ENCODE results near the gene EEA1. TPM values are rescaled to one million over a fixed set of nuclear protein-coding genes. Genes with fewer than 3 reads are reported as not detected.

Gene EEA1
- total RNA-seq, 2 donors from 2014 or later = 5.9 to 7.3 TPM

- no peaks in the 10 kb centered on the region for H3K9me3 ChIP-seq
- no peak overlapping the region for H3K4me3 ChIP-seq
- no peak overlapping the region for H3K27ac ChIP-seq
- H3K27me3 ChIP-seq = no peaks in the 10 kb centered on the region
- intact Hi-C loops (cut with DNase I) = no loop called here
- no peaks in the 10 kb centered on the region for H3K4me1 ChIP-seq
- no peak for ATAC-seq
- DNase-seq = no peak
- TF ChIP-seq, protein P1, sequence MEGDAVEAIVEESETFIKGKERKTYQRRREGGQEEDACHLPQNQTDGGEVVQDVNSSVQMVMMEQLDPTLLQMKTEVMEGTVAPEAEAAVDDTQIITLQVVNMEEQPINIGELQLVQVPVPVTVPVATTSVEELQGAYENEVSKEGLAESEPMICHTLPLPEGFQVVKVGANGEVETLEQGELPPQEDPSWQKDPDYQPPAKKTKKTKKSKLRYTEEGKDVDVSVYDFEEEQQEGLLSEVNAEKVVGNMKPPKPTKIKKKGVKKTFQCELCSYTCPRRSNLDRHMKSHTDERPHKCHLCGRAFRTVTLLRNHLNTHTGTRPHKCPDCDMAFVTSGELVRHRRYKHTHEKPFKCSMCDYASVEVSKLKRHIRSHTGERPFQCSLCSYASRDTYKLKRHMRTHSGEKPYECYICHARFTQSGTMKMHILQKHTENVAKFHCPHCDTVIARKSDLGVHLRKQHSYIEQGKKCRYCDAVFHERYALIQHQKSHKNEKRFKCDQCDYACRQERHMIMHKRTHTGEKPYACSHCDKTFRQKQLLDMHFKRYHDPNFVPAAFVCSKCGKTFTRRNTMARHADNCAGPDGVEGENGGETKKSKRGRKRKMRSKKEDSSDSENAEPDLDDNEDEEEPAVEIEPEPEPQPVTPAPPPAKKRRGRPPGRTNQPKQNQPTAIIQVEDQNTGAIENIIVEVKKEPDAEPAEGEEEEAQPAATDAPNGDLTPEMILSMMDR (IDR thresholded peaks at IDR 0.05) = no peak
- TF ChIP-seq POLR2A (IDR thresholded peaks at IDR 0.05) = no peak
- WGBS, 2 donors = 83 to 87% methylated on average over 5 of the region's 5 CpGs
- H3K36me3 ChIP-seq (replicated peaks in 1 of 2; ENCODE audit: insufficient read depth in 1 of 2, low read depth in 2 of 2) = no peaks in the 10 kb centered on the region
These were observed 164.3 kb downstream of the EEA1 start for GRCh38 chr12:92764831-92765230.

- Histone ChIP-seq H3K27me3 (no peaks in the 10 kb centered on the region), H3K27ac (no peak overlapping the region), H3K36me3 (replicated peaks in 1 of 2; ENCODE audit: insufficient read depth in 1 of 2, low read depth in 2 of 2) (no peaks in the 10 kb centered on the region), H3K9me3 (no peaks in the 10 kb centered on the region), H3K4me3 (no peak overlapping the region), H3K4me1 (no peaks in the 10 kb centered on the region)
- WGBS, 2 donors = 77 to 82% methylated on average over 5 of the region's 5 CpGs
- intact Hi-C loops (cut with DNase I) = no loop called here
- TF ChIP-seq, protein P1 (IDR thresholded peaks at IDR 0.05) = no peak
- TF ChIP-seq POLR2A (IDR thresholded peaks at IDR 0.05) = no peak
- no peak for DNase-seq
- no peak for ATAC-seq
These were observed 166.3 kb downstream of the EEA1 start for GRCh38 chr12:92762773-92763172.

DNA sequence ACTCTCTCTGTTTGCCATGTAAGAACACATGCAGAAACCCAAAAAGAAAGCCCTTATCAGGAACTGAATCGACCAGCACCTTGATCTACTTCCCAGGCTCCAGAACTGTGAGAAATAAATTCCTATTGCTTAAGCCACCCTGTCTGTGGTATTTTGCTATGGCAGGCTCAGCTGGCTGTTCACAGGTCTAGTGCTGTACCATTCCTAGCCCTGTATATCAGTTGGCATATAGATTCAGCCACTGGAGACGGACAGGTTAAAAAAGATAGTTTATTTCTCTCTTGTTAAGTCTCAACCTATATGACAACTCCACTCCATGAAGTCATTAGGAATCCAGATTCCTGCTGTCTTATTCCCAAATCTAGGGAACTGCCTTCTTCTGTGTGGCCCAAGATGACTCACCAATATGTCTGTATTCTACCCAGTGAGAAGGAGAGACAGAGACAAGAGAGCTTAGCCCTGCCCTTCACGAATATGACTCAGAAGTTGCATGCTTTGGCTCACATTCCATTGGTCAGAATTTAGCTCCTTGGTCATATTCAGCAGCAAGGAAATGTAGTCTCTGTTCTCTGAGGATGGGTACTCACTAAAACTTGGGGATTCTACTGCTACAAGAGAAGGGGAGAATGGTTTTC is 169.3 kb downstream of the EEA1 start:
- 67 to 69% methylated on average over 3 of the region's 3 CpGs for WGBS, 2 donors

DNA sequence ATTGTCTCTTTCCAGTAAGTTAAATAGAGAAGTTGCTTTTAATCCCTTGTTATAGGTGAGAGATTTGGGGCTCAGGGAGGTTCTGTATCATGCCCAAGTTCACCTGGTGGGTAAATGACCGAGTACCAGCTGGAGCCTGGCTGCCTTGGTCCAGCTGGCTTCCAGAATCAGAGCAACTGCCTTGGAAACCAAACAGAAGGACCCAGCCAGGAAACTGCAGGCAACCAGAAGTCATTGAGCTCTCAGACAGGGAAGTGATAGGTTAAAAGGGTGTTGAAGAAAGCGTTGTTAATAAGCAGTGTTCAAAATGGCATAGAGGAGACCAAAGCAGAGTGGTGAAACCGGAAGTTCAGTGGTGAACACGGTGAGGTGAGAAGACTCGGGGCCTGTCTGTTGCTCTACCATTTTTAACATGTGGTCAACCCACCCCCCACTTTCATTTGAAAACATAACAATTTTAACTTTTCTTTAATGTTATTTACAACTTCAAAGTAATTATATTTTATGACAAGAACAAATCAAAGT is 171.4 kb downstream of the EEA1 start:
- ATAC-seq (no peak), DNase-seq (no peak)
- Histone ChIP-seq H3K27ac (no peak overlapping the region), H3K4me1 (no peaks in the 10 kb centered on the region), H3K27me3 (no peaks in the 10 kb centered on the region), H3K9me3 (no peaks in the 10 kb centered on the region), H3K4me3 (no peak overlapping the region), H3K36me3 (replicated peaks in 1 of 2; ENCODE audit: insufficient read depth in 1 of 2, low read depth in 2 of 2) (no peaks in the 10 kb centered on the region)
- 79% methylated on average over 5 of the region's 5 CpGs for WGBS, 2 donors
- intact Hi-C loops (cut with DNase I) = no loop called here
- TF ChIP-seq, protein P1 (IDR thresholded peaks at IDR 0.05) = no peak
- TF ChIP-seq POLR2A (IDR thresholded peaks at IDR 0.05) = no peak

More for the DNA sequence above, 169.3 kb downstream of the EEA1 start:
- intact Hi-C loops (cut with DNase I) = no loop called here
- Histone ChIP-seq H3K9me3 (no peaks in the 10 kb centered on the region), H3K36me3 (replicated peaks in 1 of 2; ENCODE audit: insufficient read depth in 1 of 2, low read depth in 2 of 2) (no peaks in the 10 kb centered on the region), H3K27me3 (no peaks in the 10 kb centered on the region), H3K4me1 (no peaks in the 10 kb centered on the region), H3K4me3 (no peak overlapping the region), H3K27ac (no peak overlapping the region)
- TF ChIP-seq, protein P1 (IDR thresholded peaks at IDR 0.05) = no peak
- TF ChIP-seq POLR2A (IDR thresholded peaks at IDR 0.05) = no peak
- DNase-seq (no peak), ATAC-seq (no peak)
